Measurements from ENCODE around the gene ZBTB3. TPM values are rescaled to one million over a fixed set of nuclear protein-coding genes. Genes with fewer than 3 reads are reported as not detected.
"Not testable (repeated sequence)": the region's sequence is repeated elsewhere in the genome, so short reads cannot be mapped to it uniquely, and the experiment has no call there.

Gene ZBTB3
- total and polyA plus RNA-seq, 2 donors: 3.2 to 10.5 TPM

- Histone ChIP-seq H3K4me3 (ENCODE audit: low read depth, low read length) (no peak overlapping the region), H3K4me1 (ENCODE audit: insufficient read depth) (no peaks in the 10 kb centered on the region), H3K27ac (ENCODE audit: low read depth) (no peak overlapping the region), H3K36me3 (ENCODE audit: insufficient read depth) (no peaks in the 10 kb centered on the region)
- DNase-seq (ENCODE audit: extremely low spot score): no peak
- 94% methylated on average over 3 of the region's 3 CpGs for WGBS
Measured at GRCh38 chr11:62778441-62778840, 24.5 kb upstream of the ZBTB3 start.

DNA sequence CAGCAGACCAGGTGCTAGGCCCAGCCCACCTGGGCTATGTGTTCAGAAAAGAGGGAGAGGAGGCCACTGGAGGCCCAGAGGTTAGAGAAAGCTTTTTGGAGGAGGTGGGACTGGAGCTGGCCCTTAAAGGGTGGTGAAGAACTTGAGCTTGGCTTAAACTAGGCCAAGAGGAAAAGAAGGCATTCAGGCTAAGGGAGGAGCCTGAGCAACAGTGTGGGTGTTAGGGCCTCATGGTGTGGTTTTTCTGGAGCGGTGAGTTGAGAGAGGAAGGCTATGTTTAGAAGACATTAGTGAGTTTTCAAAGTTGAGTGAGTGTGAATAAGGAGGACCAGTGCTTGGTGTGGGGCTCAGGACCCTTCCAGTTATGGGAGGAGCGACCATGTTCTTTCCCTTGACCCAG is 23.4 kb upstream of the ZBTB3 start:
- Histone ChIP-seq H3K4me3 (ENCODE audit: low read depth, low read length) (no peak overlapping the region), H3K27ac (ENCODE audit: low read depth) (no peak overlapping the region), H3K4me1 (ENCODE audit: insufficient read depth) (no peaks in the 10 kb centered on the region), H3K36me3 (ENCODE audit: insufficient read depth) (no peaks in the 10 kb centered on the region)
- DNase-seq (ENCODE audit: extremely low spot score): no peak
- 81% methylated on average over 2 of the region's 2 CpGs for WGBS

- DNase-seq (ENCODE audit: extremely low spot score): no peak
- H3K4me1 ChIP-seq (ENCODE audit: insufficient read depth): no peaks in the 10 kb centered on the region
- H3K27ac ChIP-seq (ENCODE audit: low read depth): no peak overlapping the region
- no peaks in the 10 kb centered on the region for H3K36me3 ChIP-seq (ENCODE audit: insufficient read depth)
- H3K4me3 ChIP-seq (ENCODE audit: low read depth, low read length): no peak overlapping the region
- 91% methylated on average over 17 of the region's 17 CpGs for WGBS
Measured at GRCh38 chr11:62775646-62776045, 21.7 kb upstream of the ZBTB3 start.

- no peak for DNase-seq (ENCODE audit: extremely low spot score)
- no peak overlapping the region for H3K27ac ChIP-seq (ENCODE audit: low read depth)
- WGBS: 89% methylated on average over 6 of the region's 6 CpGs
- H3K4me3 ChIP-seq (ENCODE audit: low read depth, low read length): no peak overlapping the region
- H3K4me1 ChIP-seq (ENCODE audit: insufficient read depth): no peaks in the 10 kb centered on the region
- H3K36me3 ChIP-seq (ENCODE audit: insufficient read depth): no peaks in the 10 kb centered on the region
Measured at GRCh38 chr11:62774407-62774806, 20.4 kb upstream of the ZBTB3 start.

DNA sequence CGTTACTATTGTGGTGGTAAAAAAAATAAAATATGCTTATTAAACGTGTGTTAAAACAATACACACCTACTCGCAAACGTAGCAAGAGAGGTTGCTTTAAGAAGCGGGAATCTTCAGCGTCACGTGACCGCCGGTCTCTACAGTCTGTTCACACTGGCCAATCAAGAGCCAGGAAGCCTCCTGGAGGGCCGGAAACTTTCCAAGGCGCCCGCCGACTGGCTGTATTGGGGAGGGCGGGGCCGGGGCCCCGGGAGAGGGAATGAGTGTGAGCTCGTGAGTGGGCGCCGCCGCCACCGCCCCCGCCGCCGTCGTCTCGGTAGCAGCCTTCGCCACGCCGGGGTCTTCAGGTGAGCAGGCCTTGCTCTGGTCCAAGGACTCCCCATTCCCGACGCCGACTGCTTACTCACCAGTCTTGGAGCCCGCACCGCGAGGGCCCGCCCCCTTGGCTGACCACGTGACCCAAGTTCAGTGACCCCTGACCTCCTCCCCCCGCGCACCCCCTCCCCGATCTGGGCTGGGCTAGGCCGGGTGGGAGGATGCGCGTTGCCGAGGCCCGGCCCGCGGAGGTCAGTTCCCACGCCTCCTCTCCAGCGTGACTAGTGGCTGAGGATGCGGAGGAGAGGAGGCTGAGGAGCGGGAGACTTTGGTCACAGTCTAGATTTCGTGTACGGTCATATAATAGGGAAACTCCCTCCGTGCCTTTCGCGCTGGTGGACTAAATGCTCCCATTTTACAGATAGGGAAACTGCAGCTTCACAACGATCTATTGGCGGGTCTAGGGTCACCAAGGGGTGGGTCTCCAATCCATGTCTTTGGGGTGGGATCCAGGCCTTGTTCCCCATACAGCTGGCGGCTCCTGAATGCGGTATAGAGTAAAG is 17.4 kb upstream of the ZBTB3 start, which contains the start of gene TAF6L:
TSS of gene TAF6L (plus strand) at position 253 of the 878 bp plus-strand sequence. CDS start 4,388 bp downstream, outside the sequence.
- H3K4me1 ChIP-seq (ENCODE audit: insufficient read depth): no peaks in the 10 kb centered on the region
- peak within 1 kb of the TSS; percentile 58 for H3K4me3 ChIP-seq (ENCODE audit: low read depth, low read length)
- peaks cover 1% of the 10 kb centered on the region for H3K36me3 ChIP-seq (ENCODE audit: insufficient read depth)
- peak within 1 kb of the TSS; percentile 96 for H3K27ac ChIP-seq (ENCODE audit: low read depth)
- WGBS: 2% methylated on average over 60 of the region's 60 CpGs
- peak; percentile 93 for DNase-seq (ENCODE audit: extremely low spot score)

- under 1% methylated on average over 18 of the region's 18 CpGs for WGBS
- H3K27ac ChIP-seq (ENCODE audit: low read depth): peak overlapping the region; percentile 59
- no peaks in the 10 kb centered on the region for H3K4me1 ChIP-seq (ENCODE audit: insufficient read depth)
- peaks cover 4% of the 10 kb centered on the region for H3K36me3 ChIP-seq (ENCODE audit: insufficient read depth)
- H3K4me3 ChIP-seq (ENCODE audit: low read depth, low read length): peak overlapping the region; percentile 58
- no peak for DNase-seq (ENCODE audit: extremely low spot score)
Measured at GRCh38 chr11:62770778-62771143, 16.8 kb upstream of the ZBTB3 start.

- H3K4me1 ChIP-seq (ENCODE audit: insufficient read depth); H3K4me3 ChIP-seq (ENCODE audit: low read depth, low read length); DNase-seq (ENCODE audit: extremely low spot score); H3K27ac ChIP-seq (ENCODE audit: low read depth); H3K36me3 ChIP-seq (ENCODE audit: insufficient read depth): not testable (repeated sequence)
- 38% methylated on average over 9 of the region's 9 CpGs for WGBS
Measured at GRCh38 chr11:62760867-62761227, 6.9 kb upstream of the ZBTB3 start.

GRCh38 chr11:62757846-62758788 is 4.2 kb upstream of the ZBTB3 start:
- H3K4me3 ChIP-seq (ENCODE audit: low read depth, low read length): no peak overlapping the region
- H3K27ac ChIP-seq (ENCODE audit: low read depth): no peak overlapping the region
- H3K4me1 ChIP-seq (ENCODE audit: insufficient read depth): no peaks in the 10 kb centered on the region
- WGBS: 41% methylated on average over 9 of the region's 9 CpGs
- no peak for DNase-seq (ENCODE audit: extremely low spot score)
- H3K36me3 ChIP-seq (ENCODE audit: insufficient read depth): no peaks in the 10 kb centered on the region

GRCh38 chr11:62755086-62755615 is 1.2 kb upstream of the ZBTB3 start:
- H3K4me3 ChIP-seq (ENCODE audit: low read depth, low read length): no peak overlapping the region
- no peaks in the 10 kb centered on the region for H3K4me1 ChIP-seq (ENCODE audit: insufficient read depth)
- DNase-seq (ENCODE audit: extremely low spot score): no peak
- H3K36me3 ChIP-seq (ENCODE audit: insufficient read depth): no peaks in the 10 kb centered on the region
- 79% methylated on average over 10 of the region's 10 CpGs for WGBS
- no peak overlapping the region for H3K27ac ChIP-seq (ENCODE audit: low read depth)

GRCh38 chr11:62752994-62753735 is 795 bp downstream of the ZBTB3 start:
- DNase-seq (ENCODE audit: extremely low spot score): no peak
- no peaks in the 10 kb centered on the region for H3K4me1 ChIP-seq (ENCODE audit: insufficient read depth)
- WGBS: 86% methylated on average over 15 of the region's 15 CpGs
- H3K36me3 ChIP-seq (ENCODE audit: insufficient read depth): no peaks in the 10 kb centered on the region
- no peak overlapping the region for H3K27ac ChIP-seq (ENCODE audit: low read depth)
- H3K4me3 ChIP-seq (ENCODE audit: low read depth, low read length): peak overlapping the region; percentile 53

- Histone ChIP-seq H3K4me3 (ENCODE audit: low read depth, low read length) (no peak overlapping the region), H3K27ac (ENCODE audit: low read depth) (no peak overlapping the region), H3K4me1 (ENCODE audit: insufficient read depth) (no peaks in the 10 kb centered on the region), H3K36me3 (ENCODE audit: insufficient read depth) (no peaks in the 10 kb centered on the region)
- WGBS: 95% methylated on average over 14 of the region's 14 CpGs
- DNase-seq (ENCODE audit: extremely low spot score): no peak
Measured at GRCh38 chr11:62752177-62752785, 1.7 kb downstream of the ZBTB3 start.

- H3K4me3 ChIP-seq (ENCODE audit: low read depth, low read length); H3K36me3 ChIP-seq (ENCODE audit: insufficient read depth); H3K4me1 ChIP-seq (ENCODE audit: insufficient read depth); DNase-seq (ENCODE audit: extremely low spot score); H3K27ac ChIP-seq (ENCODE audit: low read depth): not testable (repeated sequence)
- 92% methylated on average over 5 of the region's 5 CpGs for WGBS
Measured at GRCh38 chr11:62749931-62750330, 4.0 kb downstream of the ZBTB3 start.
